GM18858 (cell line): ENCODE measurements around the gene PCCB.
A peak's percentile ranks its signal among the peaks of the same experiment; 100 is the strongest.
"Not testable (repeated sequence)": the region's sequence is repeated elsewhere in the genome, so short reads cannot be mapped to it uniquely, and the experiment has no call there.

ENCODE experiments used
- ATAC-seq: cut with Tn5 transposase; IDR thresholded peaks from one replicate; pipeline ENCODE4 v1.9.1; 2021; ENCODE audit not compliant: unreplicated experiment

The PCCB gene

GRCh38 chr3:136261826-136262225 is 11.7 kb downstream of the PCCB start:
- no peak for ATAC-seq

GRCh38 chr3:136262559-136262958 is 12.4 kb downstream of the PCCB start:
- no peak for ATAC-seq

- no peak for ATAC-seq
Measured at GRCh38 chr3:136263251-136263650, 13.1 kb downstream of the PCCB start.

- ATAC-seq, result peak; percentile 89
Measured at GRCh38 chr3:136266468-136267125, 16.5 kb downstream of the PCCB start.

GRCh38 chr3:136267235-136267634 is 17.1 kb downstream of the PCCB start:
- no peak for ATAC-seq

- peak; percentile 62 for ATAC-seq
Measured at GRCh38 chr3:136270179-136270578, 20.0 kb downstream of the PCCB start.

- not testable (repeated sequence) for ATAC-seq
Measured at GRCh38 chr3:136271626-136272025, 21.5 kb downstream of the PCCB start.

GRCh38 chr3:136276049-136276755 is 26.1 kb downstream of the PCCB start:
- no peak for ATAC-seq

GRCh38 chr3:136277115-136277514 is 27.0 kb downstream of the PCCB start:
- ATAC-seq, result no peak

- no peak for ATAC-seq
Measured at GRCh38 chr3:136277634-136278033, 27.5 kb downstream of the PCCB start.

- no peak for ATAC-seq
Measured at GRCh38 chr3:136279092-136279491, 29.0 kb downstream of the PCCB start.

- no peak for ATAC-seq
Measured at GRCh38 chr3:136280961-136281360, 30.8 kb downstream of the PCCB start.

- no peak for ATAC-seq
Measured at GRCh38 chr3:136281966-136282520, 31.9 kb downstream of the PCCB start.

- no peak for ATAC-seq
Measured at GRCh38 chr3:136283627-136284026, 33.5 kb downstream of the PCCB start.

GRCh38 chr3:136291302-136291701 is 41.2 kb downstream of the PCCB start:
- no peak for ATAC-seq

GRCh38 chr3:136292500-136292899 is 42.4 kb downstream of the PCCB start:
- no peak for ATAC-seq

- ATAC-seq, result no peak
Measured at GRCh38 chr3:136293279-136293678, 43.1 kb downstream of the PCCB start.

- ATAC-seq, result no peak
Measured at GRCh38 chr3:136294176-136294575, 44.0 kb downstream of the PCCB start.

- no peak for ATAC-seq
Measured at GRCh38 chr3:136296960-136297359, 46.8 kb downstream of the PCCB start.

GRCh38 chr3:136297826-136298225 is 47.7 kb downstream of the PCCB start:
- ATAC-seq, result no peak

GRCh38 chr3:136300444-136300843 is 50.3 kb downstream of the PCCB start:
- no peak for ATAC-seq

GRCh38 chr3:136305879-136306278 is 55.7 kb downstream of the PCCB start:
- ATAC-seq, result no peak
